ENCODE measurements around the gene MZT2A.

GRCh38 chr2:131520526-131520925 lies 28.3 kb upstream of the MZT2A start:
- TF ChIP-seq CTCF (IDR thresholded peaks at IDR 0.05; ENCODE audit: poor library complexity) (no peak), EZH2 (IDR thresholded peaks at IDR 0.05; ENCODE audit: borderline replicate concordance) (no peak), EZH2phosphoT487 (IDR thresholded peaks at IDR 0.05; ENCODE audit: low read depth, severe bottlenecking, unreplicated experiment) (no peak)

Measured in hepatocyte (in vitro differentiated cells).